Mesendoderm (in vitro differentiated cells): ENCODE data around the gene PDE4D.
A peak's percentile ranks its signal among the peaks of the same experiment; 100 is the strongest.

ENCODE experiments used
- DNase-seq: peaks from one replicate; pipeline ENCODE4 v3.0.0; 2013
- H2AK5ac ChIP-seq: 2 replicates; pipeline ENCODE4 v1.6.1; 2013; ENCODE audit warnings: low read length, inconsistent platforms
- H2BK120ac ChIP-seq: 2 replicates; pipeline ENCODE4 v1.6.1; 2013; ENCODE audit warnings: low read depth, mild to moderate bottlenecking, low read length, moderate library complexity, mixed read lengths
- H2BK15ac ChIP-seq: replicated peaks from 2 replicates; pipeline ENCODE4 v1.6.1; 2013; ENCODE audit warnings: low read depth, mild to moderate bottlenecking, moderate library complexity
- H2BK5ac ChIP-seq: 2 replicates; pipeline ENCODE4 v1.6.1; 2013; ENCODE audit warnings: low read length, inconsistent platforms
- H3K18ac ChIP-seq: 2 replicates; pipeline ENCODE4 v1.6.1; 2013; ENCODE audit warnings: mild to moderate bottlenecking, low read length, mixed read lengths
- H3K23ac ChIP-seq: one replicate; pipeline ENCODE4 v1.6.1; 2013; ENCODE audit warnings: low read length
- H3K27ac ChIP-seq: 2 replicates; pipeline ENCODE4 v1.5.1; 2013; ENCODE audit warnings: low read depth, mild to moderate bottlenecking, inconsistent platforms, low read length, moderate library complexity
- H3K27me3 ChIP-seq: 2 replicates; pipeline ENCODE4 v1.6.1; 2013; ENCODE audit warnings: low read length, control low read depth, mild to moderate bottlenecking, inconsistent platforms; ENCODE audit not compliant: insufficient read depth, poor library complexity
- H3K36me3 ChIP-seq: 2 replicates; pipeline ENCODE4 v1.6.1; 2013; ENCODE audit warnings: low read length, inconsistent platforms; ENCODE audit not compliant: control insufficient read depth, insufficient read depth
- H3K4ac ChIP-seq: one replicate; pipeline ENCODE4 v1.6.1; 2013; ENCODE audit warnings: low read depth, mild to moderate bottlenecking, low read length, moderate library complexity
- H3K4me1 ChIP-seq: 2 replicates; pipeline ENCODE4 v1.6.1; 2013; ENCODE audit warnings: low read depth, low read length, inconsistent platforms; ENCODE audit not compliant: control insufficient read depth
- H3K4me2 ChIP-seq: 2 replicates; pipeline ENCODE4 v1.6.1; 2013; ENCODE audit warnings: low read length
- H3K4me3 ChIP-seq: 2 replicates; pipeline ENCODE4 v1.5.1; 2013; ENCODE audit warnings: mild to moderate bottlenecking, low read length
- H3K56ac ChIP-seq: one replicate; pipeline ENCODE4 v1.6.1; 2013; ENCODE audit warnings: low read length
- H3K79me1 ChIP-seq: 2 replicates; pipeline ENCODE4 v1.6.1; 2013; ENCODE audit warnings: low read length, inconsistent platforms
- H3K79me2 ChIP-seq: 2 replicates; pipeline ENCODE4 v1.6.1; 2013; ENCODE audit warnings: mild to moderate bottlenecking, low read length; ENCODE audit not compliant: control insufficient read depth, insufficient read depth
- H3K9ac ChIP-seq: 2 replicates; pipeline ENCODE4 v1.6.1; 2013; ENCODE audit warnings: low read length, inconsistent platforms
- H4K5ac ChIP-seq: one replicate; pipeline ENCODE4 v1.6.1; 2013; ENCODE audit warnings: low read length
- H4K8ac ChIP-seq: one replicate; pipeline ENCODE4 v1.6.1; 2013; ENCODE audit warnings: low read depth, mild to moderate bottlenecking, control low read depth, low read length, moderate library complexity
- WGBS: extraction: QIAGEN DNeasy Blood & Tissue Kit; methylation state at CpG from one replicate; pipeline ENCODE4 v1.1.7; 2013; ENCODE audit warnings: low lambda C conversion rate, missing lambda C conversion rate; ENCODE audit not compliant: insufficient coverage; ENCODE audit errors: extremely low coverage; 5-methylcytosine and 5-hydroxymethylcytosine counted together

Gene PDE4D

GRCh38 chr5:58965677-58966414 is 927.7 kb downstream of the PDE4D start:
- Histone ChIP-seq H4K5ac (no peak overlapping the region), H3K4ac (no peak overlapping the region), H3K56ac (no peak overlapping the region), H3K36me3 (no peaks in the 10 kb centered on the region), H4K8ac (no peak overlapping the region), H3K79me1 (no peaks in the 10 kb centered on the region), H3K79me2 (no peaks in the 10 kb centered on the region), H3K27me3 (no peaks in the 10 kb centered on the region), H3K9ac (no peak overlapping the region), H3K23ac (no peak overlapping the region), H3K27ac (no peak overlapping the region), H3K4me1 (peaks cover 2% of the 10 kb centered on the region), H3K4me3 (no peak overlapping the region), H3K4me2 (no peak overlapping the region), H2BK5ac (no peak overlapping the region), H2BK15ac (no peak overlapping the region), H2BK120ac (no peak overlapping the region), H2AK5ac (no peak overlapping the region), H3K18ac (no peak overlapping the region)
- WGBS: no CpG with 5 or more reads among the region's 9 CpGs
- DNase-seq: peak; percentile 50

- Histone ChIP-seq H3K23ac (no peak overlapping the region), H4K8ac (no peak overlapping the region)
- no CpG with 5 or more reads among the region's 1 CpG for WGBS
Measured at GRCh38 chr5:58963821-58964220, 929.7 kb downstream of the PDE4D start.

GRCh38 chr5:58963361-58963760 is 930.2 kb downstream of the PDE4D start:
- no peaks in the 10 kb centered on the region for H3K27me3 ChIP-seq
- no peak overlapping the region for H2BK5ac ChIP-seq
- no peak overlapping the region for H3K4ac ChIP-seq
- WGBS: no CpG with 5 or more reads among the region's 4 CpGs
- no peak overlapping the region for H2AK5ac ChIP-seq
- no peak overlapping the region for H3K56ac ChIP-seq
- no peak overlapping the region for H3K9ac ChIP-seq
- H4K5ac ChIP-seq: no peak overlapping the region
- no peak overlapping the region for H3K23ac ChIP-seq
- no peak overlapping the region for H2BK120ac ChIP-seq
- no peak overlapping the region for H2BK15ac ChIP-seq
- H3K4me3 ChIP-seq: no peak overlapping the region
- H4K8ac ChIP-seq: no peak overlapping the region
- H3K4me2 ChIP-seq: no peak overlapping the region
- H3K36me3 ChIP-seq: no peaks in the 10 kb centered on the region
- no peak for DNase-seq
- H3K79me2 ChIP-seq: no peaks in the 10 kb centered on the region
- no peaks in the 10 kb centered on the region for H3K79me1 ChIP-seq
- no peak overlapping the region for H3K18ac ChIP-seq
- no peak overlapping the region for H3K27ac ChIP-seq
- H3K4me1 ChIP-seq: peaks cover 5% of the 10 kb centered on the region

More at GRCh38 chr5:58963821-58964220, 929.7 kb downstream of the PDE4D start:
- DNase-seq: no peak
- no peak overlapping the region for H2BK15ac ChIP-seq
- no peak overlapping the region for H3K56ac ChIP-seq
- H3K27ac ChIP-seq: no peak overlapping the region
- H3K4me1 ChIP-seq: peaks cover 3% of the 10 kb centered on the region
- no peak overlapping the region for H3K4me2 ChIP-seq
- no peak overlapping the region for H2AK5ac ChIP-seq
- no peaks in the 10 kb centered on the region for H3K79me2 ChIP-seq
- no peaks in the 10 kb centered on the region for H3K36me3 ChIP-seq
- no peak overlapping the region for H2BK120ac ChIP-seq
- H4K5ac ChIP-seq: no peak overlapping the region
- H3K4me3 ChIP-seq: no peak overlapping the region
- H3K27me3 ChIP-seq: no peaks in the 10 kb centered on the region
- no peak overlapping the region for H3K18ac ChIP-seq
- no peak overlapping the region for H3K4ac ChIP-seq
- H3K79me1 ChIP-seq: no peaks in the 10 kb centered on the region
- no peak overlapping the region for H3K9ac ChIP-seq
- H2BK5ac ChIP-seq: no peak overlapping the region

GRCh38 chr5:58961631-58962280 is 931.8 kb downstream of the PDE4D start:
- no peak overlapping the region for H3K4me3 ChIP-seq
- no peak overlapping the region for H4K8ac ChIP-seq
- no peaks in the 10 kb centered on the region for H3K79me2 ChIP-seq
- no CpG with 5 or more reads among the region's 3 CpGs for WGBS
- H3K4me2 ChIP-seq: no peak overlapping the region
- no peak overlapping the region for H3K27ac ChIP-seq
- H2BK5ac ChIP-seq: no peak overlapping the region
- H3K36me3 ChIP-seq: no peaks in the 10 kb centered on the region
- H4K5ac ChIP-seq: no peak overlapping the region
- no peak overlapping the region for H3K18ac ChIP-seq
- H3K27me3 ChIP-seq: no peaks in the 10 kb centered on the region
- H2BK15ac ChIP-seq: no peak overlapping the region
- H2AK5ac ChIP-seq: no peak overlapping the region
- H3K79me1 ChIP-seq: no peaks in the 10 kb centered on the region
- H3K9ac ChIP-seq: no peak overlapping the region
- H3K56ac ChIP-seq: no peak overlapping the region
- H2BK120ac ChIP-seq: no peak overlapping the region
- H3K4me1 ChIP-seq: peaks cover 5% of the 10 kb centered on the region
- H3K23ac ChIP-seq: no peak overlapping the region
- H3K4ac ChIP-seq: no peak overlapping the region
- no peak for DNase-seq

GRCh38 chr5:58958701-58959100 is 934.8 kb downstream of the PDE4D start:
- no peak overlapping the region for H4K8ac ChIP-seq
- H4K5ac ChIP-seq: no peak overlapping the region
- no peaks in the 10 kb centered on the region for H3K36me3 ChIP-seq
- peak overlapping the region; percentile 16 for H3K18ac ChIP-seq
- no peaks in the 10 kb centered on the region for H3K27me3 ChIP-seq
- H3K79me2 ChIP-seq: no peaks in the 10 kb centered on the region
- peak overlapping the region; percentile 37 for H3K56ac ChIP-seq
- no peak overlapping the region for H3K4me3 ChIP-seq
- H3K79me1 ChIP-seq: no peaks in the 10 kb centered on the region
- WGBS: no CpG with 5 or more reads among the region's 3 CpGs
- H3K4ac ChIP-seq: no peak overlapping the region
- no peak overlapping the region for H2BK15ac ChIP-seq
- H3K4me2 ChIP-seq: no peak overlapping the region
- DNase-seq: peak; percentile 48
- H3K27ac ChIP-seq: no peak overlapping the region
- no peak overlapping the region for H3K23ac ChIP-seq
- no peak overlapping the region for H2AK5ac ChIP-seq
- no peak overlapping the region for H3K9ac ChIP-seq
- H2BK120ac ChIP-seq: no peak overlapping the region
- peaks cover 3% of the 10 kb centered on the region for H3K4me1 ChIP-seq
- no peak overlapping the region for H2BK5ac ChIP-seq
